GM21717 (cell line): Measurements from ENCODE around the gene PIPOX.

Experiments
- ATAC-seq: cut with Tn5 transposase; IDR thresholded peaks from one replicate; pipeline ENCODE4 v1.9.1; 2021; ENCODE audit warnings: mild to moderate bottlenecking, moderate library complexity; ENCODE audit not compliant: unreplicated experiment

The PIPOX gene

DNA sequence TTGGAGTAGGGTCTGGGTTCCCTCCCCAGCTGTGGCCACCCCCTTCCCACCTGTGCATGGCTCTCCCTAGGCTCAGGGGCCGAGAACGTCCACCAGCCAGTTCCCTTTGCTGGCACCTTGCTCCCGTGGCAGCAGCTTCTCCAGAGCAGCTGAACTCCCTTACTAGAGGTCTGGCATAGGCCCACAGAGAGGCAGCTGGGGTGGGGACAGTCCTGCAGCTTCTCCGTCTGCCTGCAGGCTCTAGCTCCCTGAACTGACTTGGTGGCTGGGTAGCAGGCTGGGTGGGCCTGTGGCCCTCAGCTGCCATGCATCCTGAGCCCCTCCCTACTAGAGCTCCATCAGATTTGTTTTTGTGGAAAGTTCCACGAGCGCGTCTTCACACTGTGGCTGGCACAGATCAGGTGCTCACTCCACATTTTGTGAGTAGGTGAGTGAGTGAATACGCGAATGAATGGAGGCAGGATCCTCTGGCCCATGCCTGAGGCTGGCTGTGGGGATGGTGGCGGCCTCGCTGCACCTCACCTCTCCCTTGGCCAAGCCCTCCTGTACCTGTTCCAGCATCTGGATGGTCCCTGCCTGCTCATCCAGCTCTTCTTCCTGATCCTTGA lies 51.3 kb downstream of the PIPOX start:
- ATAC-seq: no peak

DNA sequence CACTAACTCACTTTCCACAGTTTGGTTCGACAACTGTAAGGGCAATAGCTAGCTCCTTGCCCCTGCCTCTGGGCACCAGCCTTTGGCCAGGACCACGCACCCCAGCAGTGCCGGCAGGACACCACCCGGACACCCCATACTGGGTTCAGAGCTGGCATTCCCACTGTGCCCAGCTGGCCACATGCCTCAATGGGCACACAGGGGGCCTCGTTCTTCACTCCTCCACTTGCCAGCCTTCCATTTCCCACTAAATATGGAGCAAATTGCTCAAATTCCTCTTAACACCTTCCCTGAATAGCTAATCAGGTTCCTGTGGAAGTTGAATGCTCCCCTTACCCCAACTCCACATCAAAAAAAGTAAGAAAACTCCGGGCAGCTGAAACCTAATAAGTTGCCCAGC lies 52.5 kb downstream of the PIPOX start:
- no peak for ATAC-seq

DNA sequence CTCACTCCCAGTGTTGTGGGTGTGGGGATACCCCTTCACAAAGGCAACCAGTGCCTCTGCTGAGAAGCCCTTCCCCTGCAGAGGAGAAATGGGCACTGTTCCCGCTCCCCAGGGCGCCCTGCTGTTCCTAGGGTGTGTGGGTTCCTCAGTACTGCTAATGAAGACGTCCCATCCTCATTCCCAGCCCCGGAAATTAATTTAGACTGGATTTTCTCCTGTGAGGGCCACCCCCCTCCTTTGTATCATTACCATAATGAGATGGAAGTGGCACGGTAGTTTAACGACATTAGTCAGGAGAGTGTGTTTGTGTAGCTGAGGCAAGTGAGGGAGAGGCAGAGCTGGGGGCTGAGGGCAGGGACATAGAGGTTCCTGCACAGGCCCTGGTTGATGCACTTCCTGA lies 53.2 kb downstream of the PIPOX start:
- no peak for ATAC-seq

DNA sequence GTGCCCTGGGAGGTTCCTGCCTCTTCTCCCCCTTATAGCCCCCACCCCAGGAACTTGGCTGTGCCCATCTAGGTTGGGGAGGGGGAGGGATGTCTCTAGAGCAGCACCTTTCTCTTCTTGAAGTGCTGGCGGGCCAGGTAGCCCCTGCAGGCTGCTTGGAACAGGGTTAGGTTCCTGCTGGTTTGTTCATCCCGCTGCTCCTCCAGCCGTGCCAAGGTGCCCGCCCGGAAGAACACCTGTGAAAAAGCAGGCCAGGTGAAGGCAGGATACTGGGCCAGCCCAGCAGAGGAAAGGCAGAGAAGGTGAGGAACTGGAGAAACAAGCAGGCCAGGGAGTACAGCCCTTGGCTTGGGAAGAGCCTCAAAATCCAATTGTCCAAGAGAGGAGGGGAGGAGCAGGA lies 56.6 kb downstream of the PIPOX start:
- ATAC-seq: no peak

DNA sequence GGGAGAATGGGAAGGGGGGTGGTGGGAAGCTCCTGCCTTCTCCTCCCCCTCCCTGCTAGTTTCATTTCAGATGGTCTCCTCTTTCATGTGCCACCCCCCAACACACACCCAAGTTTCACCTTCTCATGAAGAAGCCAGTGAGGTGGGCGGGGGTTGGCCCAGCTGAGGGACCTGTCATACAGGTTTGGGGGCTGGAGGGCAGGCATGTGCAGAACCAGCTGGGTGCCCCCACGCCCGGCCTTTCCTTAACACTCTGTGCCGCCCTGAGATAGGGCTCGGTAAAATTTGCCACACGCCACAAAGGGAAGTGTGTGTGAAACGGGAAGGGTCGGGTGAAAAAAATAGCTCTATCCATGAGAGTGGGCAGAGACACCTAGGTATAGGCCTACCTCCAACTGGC lies 57.4 kb downstream of the PIPOX start:
- ATAC-seq: no peak

DNA sequence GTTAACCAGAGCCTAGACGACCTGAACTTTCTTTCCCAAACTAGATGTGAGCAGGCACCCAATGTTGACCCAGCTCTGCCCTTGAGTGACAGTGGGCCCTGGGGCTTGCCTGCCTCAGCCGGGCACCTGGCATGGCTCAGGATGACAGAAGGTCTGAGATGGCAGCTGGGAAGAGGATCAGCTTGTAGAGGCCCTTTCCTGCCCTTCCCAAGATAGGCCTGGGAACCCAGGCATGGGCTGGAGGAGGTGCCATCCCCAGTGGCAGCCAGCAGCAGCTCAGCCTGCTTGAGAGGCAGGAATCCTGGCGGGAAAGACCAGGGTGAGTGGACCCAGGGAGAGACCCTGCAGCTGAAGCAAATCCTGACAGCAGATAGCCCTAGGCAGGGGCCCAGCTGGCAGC lies 59.1 kb downstream of the PIPOX start:
- no peak for ATAC-seq

DNA sequence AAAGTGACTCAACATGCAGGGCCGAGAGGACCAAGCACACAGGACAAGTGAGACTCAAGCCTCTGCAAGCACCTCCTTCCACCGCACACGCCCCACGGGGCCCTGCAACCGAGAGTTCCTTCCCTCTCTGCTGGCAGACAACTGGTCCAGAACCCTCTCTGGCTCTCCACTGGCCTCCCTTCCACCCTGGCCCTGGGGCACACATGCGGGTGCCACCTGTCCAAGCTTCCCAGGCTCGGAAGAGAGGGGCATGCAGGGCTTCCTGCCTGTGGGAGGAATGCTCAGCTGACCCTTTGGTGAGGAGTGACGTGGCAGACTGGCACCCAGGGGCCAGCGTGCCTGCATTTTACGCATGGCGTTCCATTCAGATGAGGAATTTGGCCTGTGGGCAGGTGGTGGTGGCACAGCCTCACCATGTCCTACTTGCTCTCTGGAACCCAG lies 59.8 kb downstream of the PIPOX start:
- ATAC-seq: no peak

DNA sequence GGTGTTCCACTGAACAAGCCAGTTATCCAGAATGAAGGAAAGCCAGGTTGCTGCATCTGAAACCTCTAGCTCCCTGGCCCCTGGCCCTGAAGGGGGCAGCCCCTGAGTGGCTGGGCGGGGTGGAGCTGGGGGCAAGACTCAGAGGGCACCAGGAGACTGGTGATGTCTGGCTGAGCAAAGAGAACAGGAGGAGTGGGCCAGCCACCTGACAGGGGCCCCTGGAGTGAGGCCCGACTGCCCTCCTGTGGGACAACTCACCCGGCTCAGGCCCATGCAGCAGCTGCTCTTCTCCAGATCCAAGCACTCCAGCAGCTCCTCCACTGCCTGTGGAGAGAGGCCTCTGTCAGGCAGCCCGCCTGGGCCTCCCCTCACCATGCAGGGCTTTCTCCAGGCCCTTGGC lies 60.4 kb downstream of the PIPOX start:
- ATAC-seq: no peak
